ENCODE measurements around the gene OPCML.

The OPCML gene

DNA sequence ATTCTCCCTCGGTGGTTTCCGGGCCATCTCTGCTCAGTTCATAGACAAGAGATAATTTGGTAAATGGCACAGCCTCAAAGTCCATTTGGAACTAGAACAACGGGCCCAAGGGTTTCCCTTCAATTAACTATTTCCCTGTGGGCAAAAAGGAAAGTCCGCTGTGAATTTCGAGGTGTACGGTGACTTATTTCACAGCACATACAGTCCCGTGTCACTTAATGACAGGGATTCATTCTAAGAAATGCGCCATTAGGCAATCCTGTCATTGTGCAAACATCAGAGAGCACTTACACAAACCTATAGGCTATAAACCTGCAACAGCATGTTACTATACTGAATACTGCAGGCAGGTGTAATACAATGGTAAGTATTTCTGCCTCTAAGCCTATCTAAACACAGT is 551.6 kb downstream of the OPCML start:
- no peak overlapping the region for H3K4me3 ChIP-seq (ENCODE audit: control insufficient read depth, low read depth, low read length)
- no peak for TF ChIP-seq CTCF (IDR thresholded peaks at IDR 0.05; ENCODE audit: control insufficient read depth, insufficient read depth, low read depth, low read length, missing control alignments)
- no peak for DNase-seq (ENCODE audit: low read depth)

DNA sequence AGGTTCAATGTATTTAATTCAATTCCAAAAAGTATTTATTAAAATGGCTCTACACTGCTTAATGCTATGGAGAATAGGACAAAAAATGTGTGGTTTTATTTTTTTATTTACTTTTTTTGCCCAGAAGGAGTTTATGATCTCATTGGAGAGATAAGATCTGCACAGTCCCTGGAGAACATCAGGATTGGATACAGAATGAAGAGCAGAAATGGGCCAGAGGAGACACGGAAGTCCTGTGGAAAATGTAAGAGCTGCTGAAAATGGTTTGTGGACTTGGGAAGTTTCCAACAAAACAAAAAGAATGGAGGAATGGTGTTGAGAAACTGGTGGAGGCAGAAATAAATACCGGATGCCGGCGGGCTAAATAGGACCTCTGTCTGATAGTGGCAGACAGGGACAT is 554.6 kb downstream of the OPCML start:
- no peak for DNase-seq (ENCODE audit: low read depth)
- TF ChIP-seq CTCF (IDR thresholded peaks at IDR 0.05; ENCODE audit: control insufficient read depth, insufficient read depth, low read depth, low read length, missing control alignments), result no peak
- no peak overlapping the region for H3K4me3 ChIP-seq (ENCODE audit: control insufficient read depth, low read depth, low read length)

DNA sequence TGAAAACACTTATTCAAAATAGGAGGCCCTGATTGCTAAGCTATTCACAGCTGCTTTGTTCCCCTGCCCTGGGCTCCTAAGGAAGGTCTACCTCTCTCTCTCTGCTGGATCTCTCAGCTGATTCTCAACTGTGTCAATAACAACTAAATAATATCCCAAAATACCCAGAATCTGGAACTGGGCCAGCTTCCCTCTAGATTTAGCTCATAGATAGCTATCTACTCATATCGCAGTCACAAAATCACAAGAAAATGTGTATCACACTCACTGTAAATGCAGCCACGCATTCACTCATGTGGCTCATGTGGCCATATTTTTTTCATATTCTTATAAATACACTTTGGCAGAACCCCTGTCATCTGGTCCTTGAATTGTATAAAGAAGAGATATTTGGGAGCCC is 555.1 kb downstream of the OPCML start:
- DNase-seq (ENCODE audit: low read depth), result no peak
- H3K4me3 ChIP-seq (ENCODE audit: control insufficient read depth, low read depth, low read length), result no peak overlapping the region
- TF ChIP-seq CTCF (IDR thresholded peaks at IDR 0.05; ENCODE audit: control insufficient read depth, insufficient read depth, low read depth, low read length, missing control alignments), result no peak

- no peak overlapping the region for H3K4me3 ChIP-seq (ENCODE audit: control insufficient read depth, low read depth, low read length)
- no peak for TF ChIP-seq CTCF (IDR thresholded peaks at IDR 0.05; ENCODE audit: control insufficient read depth, insufficient read depth, low read depth, low read length, missing control alignments)
- no peak for DNase-seq (ENCODE audit: low read depth)
Observed at GRCh38 chr11:132976115-132976514, 556.2 kb downstream of the OPCML start.

DNA sequence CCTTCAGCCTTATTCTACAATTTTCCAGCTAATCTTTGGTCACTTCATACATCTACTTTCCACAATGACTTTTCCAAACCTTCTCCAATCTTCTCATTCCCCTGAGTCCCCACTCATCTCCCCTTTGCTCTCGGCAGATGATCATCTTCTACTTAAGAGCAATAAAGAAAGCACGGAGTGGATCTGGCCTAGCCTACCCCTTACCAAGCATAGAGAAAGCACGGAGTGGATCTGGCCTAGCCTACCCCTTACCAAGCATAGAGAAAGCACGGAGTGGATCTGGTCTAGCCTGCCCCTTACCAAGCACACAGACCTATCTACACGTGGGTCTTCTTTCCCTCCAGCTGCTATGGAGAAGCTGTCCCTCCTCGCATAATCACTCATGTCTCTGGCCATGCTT is 558.6 kb downstream of the OPCML start:
- no peak overlapping the region for H3K4me3 ChIP-seq (ENCODE audit: control insufficient read depth, low read depth, low read length)
- DNase-seq (ENCODE audit: low read depth), result no peak
- no peak for TF ChIP-seq CTCF (IDR thresholded peaks at IDR 0.05; ENCODE audit: control insufficient read depth, insufficient read depth, low read depth, low read length, missing control alignments)

GRCh38 chr11:132972565-132972964 is 559.7 kb downstream of the OPCML start:
- no peak overlapping the region for H3K4me3 ChIP-seq (ENCODE audit: control insufficient read depth, low read depth, low read length)
- TF ChIP-seq CTCF (IDR thresholded peaks at IDR 0.05; ENCODE audit: control insufficient read depth, insufficient read depth, low read depth, low read length, missing control alignments), result no peak
- no peak for DNase-seq (ENCODE audit: low read depth)

DNA sequence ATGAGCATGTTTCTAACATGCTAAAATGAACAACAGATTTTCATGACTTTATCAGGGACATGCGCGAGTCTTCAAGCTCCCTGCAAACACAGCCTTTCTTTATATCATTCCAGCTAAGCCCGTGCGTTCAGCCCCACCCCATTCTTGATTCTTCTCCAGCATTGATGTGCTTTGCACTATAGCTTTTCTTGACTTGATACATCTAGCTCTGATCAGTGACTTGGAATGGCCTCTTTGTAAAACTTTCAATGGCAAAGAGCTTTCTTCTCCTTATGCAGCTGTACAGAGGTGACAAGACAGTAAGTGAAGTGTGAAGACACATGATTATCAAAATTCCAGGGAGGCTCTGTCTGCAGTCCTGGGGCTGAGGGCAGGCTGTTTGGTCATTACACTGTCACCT is 561.0 kb downstream of the OPCML start:
- no peak for DNase-seq (ENCODE audit: low read depth)
- no peak overlapping the region for H3K4me3 ChIP-seq (ENCODE audit: control insufficient read depth, low read depth, low read length)
- TF ChIP-seq CTCF (IDR thresholded peaks at IDR 0.05; ENCODE audit: control insufficient read depth, insufficient read depth, low read depth, low read length, missing control alignments), result no peak

All from AG09309 (cell line).